Measurements from ENCODE around the gene MTHFD2L.

DNA sequence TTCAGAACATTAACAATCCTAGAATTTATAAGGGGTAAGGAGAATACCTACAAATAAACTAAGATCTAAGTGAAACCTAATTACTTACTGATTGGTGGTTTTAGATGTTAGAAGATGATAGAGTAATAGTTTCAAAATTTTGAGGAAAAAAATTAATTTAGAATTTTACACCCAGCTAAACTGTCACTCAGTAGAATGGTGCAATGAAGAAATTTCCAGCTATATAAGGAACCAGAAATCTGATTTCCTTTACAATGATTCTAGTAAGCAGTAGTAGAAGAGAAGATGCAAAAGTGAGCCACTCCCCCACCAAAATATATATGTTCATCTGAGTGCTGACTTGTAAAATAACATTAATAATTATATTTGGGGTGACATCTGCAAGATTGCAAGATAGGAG lies 95.0 kb downstream of the MTHFD2L start:
- TF ChIP-seq, protein P1, sequence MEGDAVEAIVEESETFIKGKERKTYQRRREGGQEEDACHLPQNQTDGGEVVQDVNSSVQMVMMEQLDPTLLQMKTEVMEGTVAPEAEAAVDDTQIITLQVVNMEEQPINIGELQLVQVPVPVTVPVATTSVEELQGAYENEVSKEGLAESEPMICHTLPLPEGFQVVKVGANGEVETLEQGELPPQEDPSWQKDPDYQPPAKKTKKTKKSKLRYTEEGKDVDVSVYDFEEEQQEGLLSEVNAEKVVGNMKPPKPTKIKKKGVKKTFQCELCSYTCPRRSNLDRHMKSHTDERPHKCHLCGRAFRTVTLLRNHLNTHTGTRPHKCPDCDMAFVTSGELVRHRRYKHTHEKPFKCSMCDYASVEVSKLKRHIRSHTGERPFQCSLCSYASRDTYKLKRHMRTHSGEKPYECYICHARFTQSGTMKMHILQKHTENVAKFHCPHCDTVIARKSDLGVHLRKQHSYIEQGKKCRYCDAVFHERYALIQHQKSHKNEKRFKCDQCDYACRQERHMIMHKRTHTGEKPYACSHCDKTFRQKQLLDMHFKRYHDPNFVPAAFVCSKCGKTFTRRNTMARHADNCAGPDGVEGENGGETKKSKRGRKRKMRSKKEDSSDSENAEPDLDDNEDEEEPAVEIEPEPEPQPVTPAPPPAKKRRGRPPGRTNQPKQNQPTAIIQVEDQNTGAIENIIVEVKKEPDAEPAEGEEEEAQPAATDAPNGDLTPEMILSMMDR (IDR thresholded peaks at IDR 0.05), result no peak
- TF ChIP-seq POLR2A (IDR thresholded peaks at IDR 0.05), result no peak
- no peak for TF ChIP-seq POLR2AphosphoS5 (IDR thresholded peaks at IDR 0.05)
